ENCODE results near the gene CRTC2.

Gene CRTC2

DNA sequence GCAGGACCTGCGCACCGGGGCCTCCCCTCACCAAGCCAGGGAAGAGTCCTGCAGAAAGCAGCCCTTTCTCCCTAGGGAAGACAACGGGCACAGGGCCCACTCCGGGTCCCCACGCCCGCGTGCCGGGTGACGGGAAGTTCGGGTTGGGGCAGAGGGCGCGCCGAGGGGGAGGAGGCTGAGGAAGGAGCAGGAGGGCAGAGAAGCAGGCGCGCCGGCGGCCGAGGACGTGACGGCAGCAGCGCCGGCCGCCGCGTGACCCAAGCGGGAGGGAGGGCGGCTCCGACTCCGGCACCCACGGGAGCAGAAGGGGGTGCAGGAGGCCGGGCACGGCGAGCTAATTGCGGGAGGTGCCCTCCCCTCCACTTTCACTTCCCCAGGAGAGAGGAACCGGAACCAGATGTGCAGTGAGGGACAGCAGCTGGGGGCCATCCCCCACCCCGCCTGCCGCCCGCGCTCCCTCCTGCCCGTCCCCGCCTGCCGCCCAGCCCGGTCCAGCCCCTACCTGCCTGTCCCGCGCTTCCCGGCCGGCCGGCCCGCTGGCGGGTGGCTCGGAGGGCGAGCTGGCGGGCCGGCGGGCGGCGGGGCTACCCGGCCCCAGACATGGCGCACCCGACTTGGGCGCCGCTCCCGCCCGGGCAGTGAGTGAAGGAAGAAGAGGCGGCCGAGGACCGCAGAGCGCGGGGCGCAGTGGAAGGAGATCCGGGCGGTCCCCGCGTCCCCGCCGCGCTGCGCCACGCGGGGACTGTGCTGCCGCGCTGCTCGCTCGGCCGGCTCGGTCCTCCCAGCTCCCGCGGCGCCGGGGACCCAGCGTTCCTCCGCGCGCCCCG lies 12.4 kb downstream of the CRTC2 start:
- DNase-seq: peak; percentile 48

DNA sequence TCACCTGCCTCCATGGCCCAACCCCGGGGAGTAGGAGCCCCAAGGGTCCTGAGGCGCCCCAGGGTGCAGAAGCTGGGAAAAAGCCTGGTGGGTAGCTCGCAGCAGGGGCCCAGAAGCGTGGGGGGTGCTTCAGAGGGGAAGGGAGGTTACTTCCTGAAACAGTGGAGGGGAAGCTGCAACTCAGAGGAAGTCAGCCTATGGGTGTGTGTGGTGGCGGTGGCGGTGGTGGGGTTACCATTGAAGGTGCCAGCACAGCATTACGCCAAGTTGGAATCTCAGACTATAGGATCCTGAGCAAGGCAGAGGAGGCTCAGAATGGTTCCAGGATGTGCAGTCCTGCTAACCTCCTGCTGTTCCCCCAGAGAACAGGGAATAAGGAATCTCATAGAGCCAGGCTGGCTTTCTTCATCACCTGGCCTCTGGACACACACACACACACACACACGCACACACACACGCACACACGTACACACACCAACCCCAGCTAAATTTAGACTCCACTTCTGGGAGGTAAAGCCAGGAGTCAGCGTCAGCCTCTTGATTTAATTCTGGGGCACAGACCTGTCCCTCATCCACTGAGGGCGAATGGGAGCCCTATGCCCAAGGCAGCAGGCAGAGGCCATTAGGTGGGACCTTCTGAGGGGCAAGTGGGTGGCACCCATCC lies 13.1 kb downstream of the CRTC2 start:
- DNase-seq: no peak

DNA sequence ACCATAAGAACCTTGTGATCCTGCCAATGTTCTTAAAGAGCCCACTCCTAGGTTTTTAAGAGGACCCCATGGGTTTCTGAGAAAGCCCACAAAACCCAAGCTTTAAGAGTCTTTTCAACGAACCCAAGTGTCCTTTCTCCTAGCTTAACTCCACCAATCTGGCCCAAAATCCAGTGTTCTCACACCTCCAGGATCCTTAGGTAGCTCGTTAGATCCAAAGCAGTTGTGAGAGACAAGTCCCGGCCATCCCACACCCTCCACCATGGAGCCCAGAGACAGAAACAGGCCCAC lies 13.6 kb downstream of the CRTC2 start:
- no peak for DNase-seq

DNA sequence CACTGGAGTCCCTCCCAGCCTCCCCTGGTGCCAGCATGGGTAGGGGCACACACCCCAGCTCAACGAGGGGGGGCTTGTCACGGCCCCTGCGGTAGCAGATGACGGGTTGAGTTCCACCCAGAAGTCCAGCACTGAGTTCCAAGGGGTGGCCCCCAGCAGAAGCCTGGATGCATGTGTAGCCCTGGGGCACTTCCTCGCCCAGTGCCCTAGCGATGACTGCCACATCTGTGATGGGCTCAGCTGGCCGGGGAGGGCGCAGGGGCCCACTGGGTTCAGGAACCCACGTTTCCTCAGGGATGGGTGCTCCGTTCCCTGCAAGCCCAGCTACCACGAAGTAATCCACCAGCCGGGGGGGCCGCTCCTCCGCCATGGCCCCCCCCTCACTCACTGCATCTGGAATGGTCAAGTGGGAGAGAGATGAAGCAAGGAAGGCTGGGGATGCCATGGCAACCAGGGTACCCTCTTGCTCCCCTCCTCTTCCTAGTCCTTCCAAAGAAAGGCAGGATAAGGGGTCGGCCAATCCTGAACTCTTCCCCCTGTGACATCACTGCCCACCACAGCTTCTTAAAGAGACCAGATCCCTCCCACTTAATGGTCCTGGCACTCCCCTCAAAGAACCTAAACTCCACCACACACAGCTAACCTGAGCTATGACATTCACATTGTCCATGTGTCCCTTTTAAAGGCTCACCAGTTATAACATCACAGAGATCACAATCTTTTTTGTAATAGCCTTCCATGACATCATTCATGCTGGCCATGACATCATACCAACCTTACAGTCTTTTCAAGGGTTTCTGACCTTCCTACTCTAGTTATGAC lies 14.2 kb downstream of the CRTC2 start:
- DNase-seq: no peak

DNA sequence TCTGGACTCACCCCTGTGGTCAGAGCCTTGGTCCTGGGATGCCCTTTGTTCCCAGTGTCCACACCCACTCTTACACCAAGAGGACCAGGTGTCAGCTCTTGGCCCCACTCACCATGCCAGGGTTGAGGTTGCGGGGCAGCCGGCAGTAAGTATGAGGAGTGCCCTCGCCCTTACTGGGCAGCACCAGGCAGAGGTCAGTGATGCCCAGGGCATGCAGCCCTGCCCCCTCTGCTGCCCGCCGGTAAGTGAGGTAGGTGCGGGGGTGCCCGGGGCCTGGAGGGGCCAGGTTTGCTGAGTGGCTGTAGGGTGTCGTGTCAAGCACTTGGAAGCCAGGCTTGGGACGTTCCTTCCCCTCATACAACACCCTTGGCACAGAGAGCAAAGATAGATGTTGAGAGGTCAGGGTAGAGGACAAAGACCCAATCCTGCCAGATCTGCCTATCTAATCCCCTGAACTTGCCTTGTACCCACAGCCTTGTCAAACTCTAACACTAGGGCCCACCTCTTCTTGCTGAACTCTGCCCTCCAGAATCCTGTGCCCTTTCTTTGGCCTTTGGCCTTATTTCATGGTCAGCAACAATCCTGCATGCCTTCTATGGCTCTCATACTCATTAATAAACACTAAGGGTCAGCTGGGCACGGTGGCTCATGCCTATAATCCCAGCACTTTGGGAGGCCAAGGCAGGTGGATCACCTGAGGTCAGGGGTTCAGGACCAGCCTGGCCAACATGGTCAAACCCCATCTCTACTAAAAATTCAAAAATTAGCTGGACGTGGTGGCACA lies 15.5 kb downstream of the CRTC2 start:
- DNase-seq: no peak

DNA sequence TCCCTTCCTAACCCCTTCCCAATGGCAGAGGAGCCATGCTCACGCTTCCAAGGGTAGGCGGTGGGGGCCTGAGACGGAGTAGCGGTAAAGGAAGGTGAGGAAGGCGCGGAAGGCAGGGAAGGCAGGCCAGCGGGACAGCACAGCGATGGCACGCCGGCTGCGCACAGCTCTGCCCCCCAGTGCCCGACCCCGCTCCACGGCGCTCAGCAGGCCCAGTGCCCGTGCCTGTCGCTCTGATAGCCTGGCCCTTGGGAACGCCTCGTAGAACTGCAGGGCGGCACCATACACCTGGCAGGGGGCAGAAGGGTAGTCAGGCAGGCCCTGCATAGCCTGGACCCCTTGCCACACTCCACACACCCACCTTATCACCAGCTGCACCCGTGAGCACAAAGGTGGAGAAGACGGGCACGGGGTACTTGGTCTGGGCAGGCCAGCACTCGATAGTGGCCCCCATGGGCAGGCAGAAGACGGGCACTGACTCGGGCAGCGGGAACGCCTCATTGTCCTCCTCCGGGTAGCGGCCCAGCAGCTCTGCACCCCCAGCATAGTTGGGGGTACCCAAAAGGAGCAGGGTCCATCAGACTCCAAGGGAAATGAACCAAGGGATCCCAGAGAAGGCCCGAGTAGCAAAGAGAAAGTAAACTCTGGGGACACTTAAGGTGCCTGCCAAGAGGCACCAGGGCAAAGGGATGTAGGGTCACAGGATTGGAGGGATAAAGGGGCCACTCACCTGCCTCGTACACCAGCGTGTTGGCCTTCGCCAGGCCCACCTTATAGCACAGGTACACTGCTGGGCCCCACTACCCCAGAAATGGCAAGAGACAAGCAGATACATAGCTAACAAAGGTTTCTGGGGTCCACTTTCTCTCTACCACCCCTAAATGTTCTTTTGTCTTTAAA lies 16.3 kb downstream of the CRTC2 start:
- no peak for DNase-seq

DNA sequence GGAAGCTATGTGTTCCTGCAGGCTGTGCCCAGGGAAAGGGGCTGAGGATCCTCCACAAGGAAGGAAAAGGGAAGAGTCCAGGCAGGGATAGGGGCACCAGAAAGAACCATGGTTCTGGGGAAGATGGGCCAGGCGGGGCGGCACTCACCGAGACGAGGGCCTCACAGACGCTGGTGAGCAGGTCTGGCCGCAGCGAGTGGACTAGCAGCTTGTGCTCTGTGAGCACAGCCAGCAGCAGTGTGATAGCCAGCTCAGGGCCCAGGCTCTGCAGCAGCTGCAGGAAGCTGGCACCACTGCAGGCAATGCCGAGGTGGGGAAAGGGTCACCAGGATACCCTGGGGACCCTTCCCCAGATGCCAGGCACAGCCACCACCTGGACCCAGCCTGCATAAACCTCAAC lies 17.7 kb downstream of the CRTC2 start:
- no peak for DNase-seq

DNA sequence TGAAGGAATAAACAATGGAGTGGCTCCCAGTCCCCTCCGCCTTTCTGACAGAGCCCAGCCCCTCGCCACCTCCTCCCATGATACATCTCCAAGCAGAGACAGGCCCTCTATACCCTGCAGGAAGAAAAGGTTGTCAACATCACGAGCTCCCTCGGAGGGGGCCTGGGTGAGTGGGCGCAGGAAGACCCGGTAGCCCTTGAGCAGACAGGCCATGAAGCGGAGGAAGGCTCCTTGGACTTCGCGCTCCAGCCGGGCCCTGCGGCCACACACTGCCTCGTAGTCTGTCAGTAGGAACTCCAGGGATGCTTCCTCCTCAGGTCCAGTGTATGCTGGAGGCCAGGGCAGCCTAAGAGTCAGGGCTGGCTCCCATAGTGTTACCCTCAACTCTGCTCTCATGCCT lies 18.9 kb downstream of the CRTC2 start:
- no peak for DNase-seq

DNA sequence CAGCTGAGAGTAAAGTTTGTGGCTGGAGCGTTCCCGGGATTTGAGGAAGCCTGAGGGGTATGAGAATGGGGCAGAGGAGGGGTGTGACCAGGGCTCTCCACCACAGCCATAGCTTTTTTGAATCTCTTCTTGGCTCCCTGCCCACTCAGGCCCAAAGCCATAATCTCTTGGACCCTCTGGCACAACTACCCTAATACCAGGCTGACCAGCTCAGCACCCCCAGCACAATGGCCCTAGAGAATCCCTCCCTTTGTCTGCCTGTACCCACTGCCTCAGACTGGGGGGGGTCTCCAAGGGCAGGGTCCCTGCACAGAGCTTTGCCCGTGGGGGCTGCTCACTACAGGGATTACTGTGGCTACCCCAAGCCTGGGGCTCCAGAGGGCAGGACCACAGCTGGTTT lies 19.4 kb downstream of the CRTC2 start:
- DNase-seq: no peak

DNA sequence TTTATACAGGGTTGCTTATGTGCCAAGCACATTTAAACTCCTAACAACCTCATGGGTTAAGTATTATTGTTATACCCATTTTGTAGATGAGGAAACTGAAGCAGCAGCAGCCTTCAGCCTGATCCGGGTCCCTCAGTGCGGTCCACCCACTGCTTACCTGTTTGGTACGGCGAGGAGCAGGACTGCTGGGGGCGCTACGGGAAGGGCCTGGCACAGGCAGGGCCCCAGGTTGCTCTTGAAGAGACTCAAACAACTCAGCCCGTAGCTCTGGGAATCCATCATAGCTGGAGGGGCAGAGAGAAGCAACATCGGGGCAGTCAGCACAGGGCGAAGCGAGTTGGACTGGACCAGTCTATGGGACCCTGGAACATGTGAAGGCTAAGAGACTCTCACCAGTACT lies 21.1 kb downstream of the CRTC2 start:
- DNase-seq: no peak

DNA sequence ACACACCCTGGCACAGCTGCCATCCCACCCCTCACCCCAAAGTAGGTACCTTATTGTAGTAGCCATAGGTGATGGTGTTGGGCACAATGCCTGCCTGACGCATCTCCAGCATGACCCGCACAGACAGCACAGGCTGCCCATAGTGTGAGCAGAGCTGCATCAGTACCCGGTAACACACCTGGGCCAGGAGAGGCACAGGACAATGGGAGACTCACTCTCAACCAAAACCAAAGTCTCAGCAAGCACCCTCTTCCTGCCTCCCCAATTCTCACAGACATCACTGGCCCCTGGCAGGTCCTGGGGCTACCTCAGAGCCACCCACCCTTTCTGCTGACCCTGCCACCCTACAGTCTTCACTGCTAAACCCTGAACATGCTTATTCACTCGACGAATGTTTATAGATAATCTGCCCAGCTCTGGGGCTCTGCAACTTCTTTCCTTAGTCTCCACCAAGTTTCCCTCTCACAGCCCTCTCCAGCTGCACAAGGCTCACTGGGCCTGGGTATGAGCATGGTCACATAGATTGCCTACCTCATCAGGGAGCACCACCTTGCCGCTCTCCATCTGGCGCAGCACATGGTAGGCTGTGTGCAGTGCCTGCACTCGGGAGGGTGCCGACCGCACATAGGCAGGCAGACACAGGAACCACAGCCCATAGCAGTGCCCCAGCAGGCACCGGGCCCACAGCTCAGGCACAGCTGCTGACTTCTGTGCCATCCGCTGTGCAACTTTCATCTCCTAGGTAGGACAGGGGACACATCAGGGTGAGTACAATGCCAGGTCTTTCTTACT lies 22.2 kb downstream of the CRTC2 start:
- no peak for DNase-seq

DNA sequence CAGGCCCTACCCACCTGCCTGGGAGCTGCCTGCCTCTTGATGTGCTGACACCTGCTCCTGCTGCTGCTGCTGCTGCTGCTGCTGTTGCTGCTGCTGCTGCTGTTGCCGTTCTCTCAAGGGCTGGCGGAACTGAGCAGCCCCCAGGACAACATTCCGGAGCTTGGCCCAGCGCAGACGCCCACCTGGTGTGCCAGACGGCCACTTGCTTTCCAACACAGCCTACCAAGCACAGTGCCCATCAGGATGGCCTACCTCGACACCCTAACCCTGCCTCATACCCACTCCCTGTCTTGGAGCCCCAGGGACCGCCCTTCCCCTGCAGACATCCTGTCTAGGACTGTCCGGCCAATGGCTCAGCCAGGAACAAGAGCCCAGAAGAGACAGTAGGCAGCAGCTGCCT lies 23.7 kb downstream of the CRTC2 start:
- no peak for DNase-seq

DNA sequence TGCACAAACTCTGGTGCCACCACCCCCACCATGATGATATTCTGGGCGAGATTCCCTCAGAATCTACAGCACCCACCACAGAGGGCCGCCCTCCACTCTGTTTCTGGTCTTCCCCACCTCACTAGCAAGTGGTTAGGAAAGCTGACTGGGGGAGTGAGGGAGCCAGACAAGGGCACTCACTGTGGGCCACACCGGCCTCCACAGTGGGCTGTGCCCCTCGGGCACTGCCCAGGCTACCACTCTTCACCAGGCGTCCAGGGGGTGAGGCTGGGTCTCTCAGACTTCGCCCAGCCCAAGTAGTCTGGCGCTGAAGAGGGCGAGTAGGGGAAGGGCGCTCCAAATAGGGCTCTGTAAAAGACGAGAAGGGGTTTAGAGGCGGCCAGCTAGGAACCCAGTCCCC lies 24.5 kb downstream of the CRTC2 start:
- no peak for DNase-seq

DNA sequence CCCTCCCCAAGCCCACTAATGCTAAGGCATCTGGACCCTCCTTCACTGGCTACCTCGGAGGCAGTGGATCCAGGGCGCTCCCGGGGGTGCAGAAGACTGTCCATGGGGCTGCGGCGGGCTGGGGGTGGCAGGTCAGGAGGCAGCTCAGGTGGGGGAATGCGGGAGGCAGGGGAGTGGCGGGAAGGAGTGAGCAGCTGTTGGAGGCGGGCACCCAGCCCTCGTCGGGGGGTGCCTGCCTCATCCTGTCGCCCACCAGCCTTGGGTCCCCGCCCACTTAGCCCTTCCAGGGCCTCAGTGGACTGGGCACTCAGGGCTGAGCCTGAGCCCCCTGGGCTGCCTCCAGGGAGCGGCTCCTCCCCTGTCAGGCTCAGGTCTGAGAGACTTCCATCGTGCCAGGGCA lies 25.0 kb downstream of the CRTC2 start:
- no peak for DNase-seq

DNA sequence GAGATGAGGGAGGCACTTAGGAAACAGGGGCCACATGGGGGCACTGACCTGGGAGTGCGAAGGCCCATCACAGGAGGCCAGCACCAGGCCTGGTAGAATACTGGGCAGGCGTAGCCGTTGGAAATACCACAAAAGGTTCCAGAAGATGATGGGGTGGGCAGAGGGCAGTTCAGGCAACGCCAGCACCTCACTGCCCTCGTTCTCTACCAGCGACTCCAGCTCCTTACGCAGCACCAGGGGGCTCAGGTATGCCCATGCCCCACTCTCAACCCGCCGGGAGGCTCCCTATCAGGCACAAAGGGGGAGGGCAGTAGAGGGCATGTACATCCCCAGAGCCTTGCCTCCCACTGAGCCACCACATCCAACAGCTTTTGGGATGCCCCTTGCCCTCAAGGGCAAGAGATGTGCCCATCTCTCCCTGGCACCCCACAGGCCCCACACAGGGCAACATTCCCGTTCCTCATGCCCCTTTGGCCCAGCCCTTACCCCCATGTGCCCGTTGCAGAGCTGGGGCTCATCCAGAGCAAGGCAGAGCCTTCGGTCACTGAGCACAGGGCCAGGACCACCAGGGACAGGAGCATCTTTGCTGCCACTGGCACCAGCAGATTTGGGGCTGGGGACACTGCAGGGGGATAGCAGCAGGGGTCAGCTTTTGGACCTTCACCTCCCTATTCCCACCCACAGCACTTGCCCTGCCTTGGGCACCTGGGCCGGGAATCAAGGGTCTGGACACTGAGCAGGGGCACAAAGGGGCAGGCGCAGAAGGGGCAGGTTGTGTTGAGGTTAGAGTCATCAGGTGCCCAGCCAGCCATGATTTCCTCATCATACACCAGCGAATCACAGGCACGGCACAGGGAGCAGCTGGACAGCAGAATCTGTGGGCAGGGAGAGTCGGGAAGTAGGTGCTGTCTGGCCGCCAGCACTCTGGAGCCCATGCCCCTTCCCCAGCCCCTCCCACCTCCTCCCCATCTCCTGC lies 26.0 kb downstream of the CRTC2 start:
- no peak for DNase-seq

DNA sequence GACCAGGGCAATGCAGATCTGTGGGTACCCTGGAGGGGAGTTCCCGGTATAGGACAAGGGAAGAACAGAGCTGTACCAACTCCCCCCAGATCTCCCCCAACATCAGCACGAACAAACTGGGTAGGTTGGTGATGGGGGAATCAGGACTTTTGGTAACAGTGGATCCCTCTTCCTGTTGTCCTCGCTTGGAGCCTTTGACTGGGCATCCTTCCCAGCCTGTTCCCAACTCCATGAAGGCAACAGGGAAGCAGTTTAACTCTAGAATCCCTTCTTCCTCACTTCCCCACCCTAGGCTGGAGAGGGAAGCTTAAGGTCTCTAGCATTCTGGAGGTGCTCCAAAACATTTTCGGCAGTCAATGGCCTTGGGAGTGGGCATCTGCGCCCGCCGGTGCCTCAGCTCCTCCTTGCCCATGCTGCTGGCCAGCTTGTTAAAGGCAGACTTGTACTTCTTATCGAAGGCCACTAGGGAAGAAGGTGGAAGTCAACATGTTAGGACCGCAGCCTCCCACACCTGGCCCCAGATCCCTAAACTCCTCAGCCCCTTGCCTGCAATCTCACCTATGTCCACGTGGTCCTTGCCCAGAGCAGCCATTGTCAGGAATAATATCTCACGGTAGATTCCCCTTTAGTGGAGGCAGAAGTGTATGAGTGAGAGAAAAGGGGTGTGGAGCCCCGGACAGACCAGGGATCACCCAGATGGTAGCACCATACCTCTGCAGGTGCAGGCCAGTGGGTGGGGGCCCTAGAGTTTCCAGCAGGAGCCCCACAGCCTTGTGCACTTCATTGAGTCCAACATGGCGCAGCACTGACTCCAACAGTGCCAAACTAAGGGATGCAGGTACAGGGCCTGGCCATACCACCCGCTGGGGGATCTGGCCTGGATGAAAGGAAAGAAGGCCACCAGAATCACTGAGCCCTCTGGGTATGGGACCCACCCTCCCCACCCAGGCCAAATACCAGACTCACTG lies 28.1 kb downstream of the CRTC2 start:
- DNase-seq: no peak

DNA sequence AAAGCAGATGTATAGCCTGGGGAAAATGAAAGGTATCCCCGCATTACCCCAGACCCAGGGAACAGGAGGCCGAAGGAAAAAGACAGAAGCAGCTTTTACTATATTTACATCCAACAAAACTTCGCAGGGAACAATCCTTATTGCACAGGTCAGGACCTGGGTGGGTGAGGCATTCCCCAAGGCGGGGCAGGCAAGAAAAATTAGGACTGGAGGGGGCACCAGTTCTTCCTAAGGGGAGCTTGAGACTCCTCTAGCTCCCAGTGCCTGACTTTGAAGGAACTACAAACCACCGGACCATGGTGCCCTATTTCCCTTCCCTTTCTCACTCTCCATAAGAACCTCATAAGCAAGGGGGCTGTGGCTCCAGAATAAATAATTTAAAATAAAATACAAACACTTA lies 29.0 kb downstream of the CRTC2 start:
- no peak for DNase-seq

DNA sequence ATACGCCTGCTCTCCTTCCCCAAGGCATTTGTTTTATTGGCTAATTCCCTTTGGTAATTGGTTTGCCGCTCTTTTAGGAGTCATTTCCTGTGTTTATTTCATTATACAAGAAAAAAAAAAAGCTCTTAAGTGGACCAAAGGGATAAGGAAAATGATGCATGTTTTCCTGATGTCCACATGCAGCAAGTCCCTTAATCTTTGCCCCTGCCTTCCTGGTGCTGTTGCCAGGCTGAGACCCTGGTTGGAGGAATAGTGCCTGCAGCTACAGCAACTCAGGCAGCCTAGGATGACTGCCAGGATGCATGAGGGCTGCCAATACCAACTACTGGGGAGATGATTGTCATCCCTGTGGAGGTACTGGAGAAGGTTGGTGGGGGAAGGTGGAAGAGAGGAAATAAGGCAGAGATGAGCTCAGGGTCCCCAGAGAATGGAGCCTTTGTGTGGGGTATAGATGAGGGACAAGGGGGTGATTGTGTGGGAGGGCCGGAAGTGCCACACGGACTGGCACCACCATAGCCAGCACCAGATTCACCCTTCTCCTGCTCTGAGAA lies 29.5 kb downstream of the CRTC2 start:
- no peak for DNase-seq

DNA sequence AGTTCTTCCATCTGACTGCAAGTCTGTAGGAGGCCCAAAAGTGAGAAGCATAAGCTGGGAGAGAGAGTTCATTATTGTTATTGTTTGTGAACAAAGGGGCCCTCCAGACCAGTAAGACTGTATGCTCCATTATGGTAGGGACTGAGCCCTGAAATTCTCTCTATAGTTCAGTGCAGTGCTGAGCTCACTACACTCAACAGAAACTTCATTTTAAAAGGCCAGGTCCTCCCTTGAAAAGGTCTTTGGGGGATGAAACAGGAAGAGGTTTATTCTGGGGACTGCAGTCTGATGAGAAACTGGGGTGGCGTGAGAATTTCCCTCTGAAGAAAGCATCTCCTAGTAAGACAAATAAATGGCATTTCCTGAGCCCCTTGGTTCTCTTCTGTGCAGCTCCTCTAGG lies 30.2 kb downstream of the CRTC2 start:
- DNase-seq: no peak
